ENCODE measurements around the gene PDRG1. TPM values are rescaled to one million over a fixed set of nuclear protein-coding genes. Genes with fewer than 3 reads are reported as not detected.

PDRG1 gene
- total and polyA plus RNA-seq, 7 donors = 7.8 to 37.5 (median 12.9) TPM

DNA sequence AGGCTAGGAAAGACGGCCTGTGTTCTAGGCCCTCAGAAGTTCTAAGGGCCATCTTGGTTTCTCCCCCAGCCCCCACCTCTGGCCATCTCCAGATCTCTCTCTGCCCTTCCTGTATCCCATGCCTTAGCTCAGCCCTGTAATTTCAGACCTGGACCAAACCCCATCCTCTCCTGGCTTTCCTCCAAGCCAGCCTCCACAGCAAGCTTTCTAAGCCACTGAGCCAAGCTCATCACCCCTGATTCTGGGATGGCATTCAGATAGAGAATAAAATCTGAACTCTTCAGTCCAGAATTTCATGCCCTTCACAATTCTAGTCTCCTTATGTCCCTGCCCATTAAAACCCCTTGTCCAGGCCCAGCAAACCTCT is 39.5 kb upstream of the PDRG1 start:
- no peaks in the 10 kb centered on the region for H3K36me3 ChIP-seq (ENCODE audit: insufficient read depth in 1 of 2, low read depth in 1 of 2)
- DNase-seq = no peak
- H3K4me3 ChIP-seq = no peak overlapping the region
- H3K4me1 ChIP-seq = no peaks in the 10 kb centered on the region
- no peak overlapping the region for H3K27ac ChIP-seq
- intact Hi-C loops (cut with DNase I) = no loop called here
- no peaks in the 10 kb centered on the region for H3K9me3 ChIP-seq
- H3K27me3 ChIP-seq (ENCODE audit: insufficient read depth in 3 of 3, low read length in 2 of 3) = peaks cover 0 to 30% (median 8%) of the 10 kb centered on the region in 3 donors
- ATAC-seq = no peak
- WGBS, 3 donors = 16 to 17% methylated on average over 1 of the region's 1 CpG; no CpG with 5 or more reads in 1 of the 3 donors
- TF ChIP-seq, protein P1, sequence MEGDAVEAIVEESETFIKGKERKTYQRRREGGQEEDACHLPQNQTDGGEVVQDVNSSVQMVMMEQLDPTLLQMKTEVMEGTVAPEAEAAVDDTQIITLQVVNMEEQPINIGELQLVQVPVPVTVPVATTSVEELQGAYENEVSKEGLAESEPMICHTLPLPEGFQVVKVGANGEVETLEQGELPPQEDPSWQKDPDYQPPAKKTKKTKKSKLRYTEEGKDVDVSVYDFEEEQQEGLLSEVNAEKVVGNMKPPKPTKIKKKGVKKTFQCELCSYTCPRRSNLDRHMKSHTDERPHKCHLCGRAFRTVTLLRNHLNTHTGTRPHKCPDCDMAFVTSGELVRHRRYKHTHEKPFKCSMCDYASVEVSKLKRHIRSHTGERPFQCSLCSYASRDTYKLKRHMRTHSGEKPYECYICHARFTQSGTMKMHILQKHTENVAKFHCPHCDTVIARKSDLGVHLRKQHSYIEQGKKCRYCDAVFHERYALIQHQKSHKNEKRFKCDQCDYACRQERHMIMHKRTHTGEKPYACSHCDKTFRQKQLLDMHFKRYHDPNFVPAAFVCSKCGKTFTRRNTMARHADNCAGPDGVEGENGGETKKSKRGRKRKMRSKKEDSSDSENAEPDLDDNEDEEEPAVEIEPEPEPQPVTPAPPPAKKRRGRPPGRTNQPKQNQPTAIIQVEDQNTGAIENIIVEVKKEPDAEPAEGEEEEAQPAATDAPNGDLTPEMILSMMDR (IDR thresholded peaks at IDR 0.05) = no peak

DNA sequence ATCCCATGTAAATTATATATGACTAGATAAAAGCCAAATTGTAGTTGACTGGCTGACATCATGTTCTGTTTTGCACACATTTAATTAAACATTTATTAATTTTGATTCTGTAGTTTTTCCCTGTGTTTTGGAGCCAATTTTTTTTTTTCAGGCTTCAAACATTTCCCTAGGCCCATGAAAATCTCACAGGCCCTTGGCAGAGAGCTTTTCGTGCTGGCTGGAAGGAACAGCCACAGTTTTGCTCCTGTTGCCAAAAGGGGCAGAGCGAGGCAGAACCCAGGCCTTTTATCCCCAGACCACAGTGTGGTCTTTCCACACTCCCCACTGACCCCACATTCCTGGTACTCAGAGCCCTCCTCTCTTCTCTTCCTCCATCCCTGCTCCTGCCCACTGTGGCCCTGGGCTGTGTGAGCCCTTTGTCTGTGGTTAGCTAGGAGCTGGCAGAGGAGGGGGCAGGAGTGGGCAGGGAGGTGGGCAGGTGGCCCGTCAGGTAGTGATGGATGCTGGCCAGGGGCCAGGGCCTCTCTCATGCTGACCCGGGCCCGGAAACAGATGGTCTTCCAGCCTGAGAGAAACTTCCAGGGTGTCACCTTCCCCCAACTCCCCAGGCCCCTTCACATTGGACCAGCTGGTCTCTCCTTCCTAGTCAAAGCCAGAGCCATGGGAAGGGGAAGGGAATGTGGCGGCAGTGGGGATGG is 38.9 kb upstream of the PDRG1 start:
- Histone ChIP-seq H3K27me3 (ENCODE audit: insufficient read depth in 3 of 3, low read length in 2 of 3) (peaks cover 0 to 24% (median 5%) of the 10 kb centered on the region in 3 donors), H3K9me3 (no peaks in the 10 kb centered on the region), H3K36me3 (ENCODE audit: insufficient read depth in 1 of 2, low read depth in 1 of 2) (no peaks in the 10 kb centered on the region), H3K27ac (no peak overlapping the region), H3K4me1 (no peaks in the 10 kb centered on the region), H3K4me3 (no peak overlapping the region)
- intact Hi-C loops (cut with DNase I) = no loop called here
- ATAC-seq (no peak), DNase-seq (no peak)
- 26 to 39% (median 38%) methylated on average over 5 to 6 of the region's 6 CpGs for WGBS, 3 donors
- TF ChIP-seq, protein P1 (IDR thresholded peaks at IDR 0.05) = no peak

DNA sequence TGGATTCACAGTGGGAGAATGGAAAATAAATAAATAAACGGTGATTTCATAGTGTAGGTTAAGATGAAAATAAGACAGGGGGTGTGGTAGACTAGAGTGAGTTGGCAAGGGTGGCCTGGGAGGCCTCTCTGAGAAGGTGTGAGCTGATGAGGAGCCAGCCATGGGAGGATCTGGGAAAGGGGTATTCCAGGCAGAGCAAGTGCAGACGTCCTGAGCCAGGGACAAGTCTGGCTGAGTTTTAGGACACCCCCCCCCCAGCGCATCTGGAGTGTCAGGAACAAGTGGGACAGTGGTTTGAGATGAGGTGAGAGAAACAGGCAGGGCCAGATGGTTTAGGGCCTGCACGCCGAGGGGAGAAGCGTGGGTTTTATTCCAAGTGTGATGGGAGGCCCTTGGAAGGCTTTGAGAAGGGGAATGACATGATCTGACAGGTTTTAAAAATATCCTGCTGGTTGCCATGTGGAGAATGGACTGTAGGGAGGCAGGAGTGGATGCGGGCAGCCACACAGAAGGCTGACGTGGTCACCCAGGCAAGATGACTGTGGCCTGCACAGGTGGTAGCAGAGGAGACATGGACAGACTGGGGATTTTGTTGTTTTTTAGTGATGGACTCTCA is 37.3 kb upstream of the PDRG1 start:
- TF ChIP-seq, protein P1 (IDR thresholded peaks at IDR 0.05) = no peak
- Histone ChIP-seq H3K27ac (no peak overlapping the region), H3K36me3 (ENCODE audit: insufficient read depth in 1 of 2, low read depth in 1 of 2) (no peaks in the 10 kb centered on the region), H3K4me1 (no peaks in the 10 kb centered on the region), H3K4me3 (no peak overlapping the region), H3K9me3 (no peaks in the 10 kb centered on the region), H3K27me3 (ENCODE audit: insufficient read depth in 3 of 3, low read length in 2 of 3) (peaks cover 0 to 9% (median 3%) of the 10 kb centered on the region in 3 donors)
- intact Hi-C loops (cut with DNase I) = no loop called here
- DNase-seq (no peak), ATAC-seq (no peak)
- 42 to 61% (median 48%) methylated on average over 8 of the region's 8 CpGs for WGBS, 3 donors

DNA sequence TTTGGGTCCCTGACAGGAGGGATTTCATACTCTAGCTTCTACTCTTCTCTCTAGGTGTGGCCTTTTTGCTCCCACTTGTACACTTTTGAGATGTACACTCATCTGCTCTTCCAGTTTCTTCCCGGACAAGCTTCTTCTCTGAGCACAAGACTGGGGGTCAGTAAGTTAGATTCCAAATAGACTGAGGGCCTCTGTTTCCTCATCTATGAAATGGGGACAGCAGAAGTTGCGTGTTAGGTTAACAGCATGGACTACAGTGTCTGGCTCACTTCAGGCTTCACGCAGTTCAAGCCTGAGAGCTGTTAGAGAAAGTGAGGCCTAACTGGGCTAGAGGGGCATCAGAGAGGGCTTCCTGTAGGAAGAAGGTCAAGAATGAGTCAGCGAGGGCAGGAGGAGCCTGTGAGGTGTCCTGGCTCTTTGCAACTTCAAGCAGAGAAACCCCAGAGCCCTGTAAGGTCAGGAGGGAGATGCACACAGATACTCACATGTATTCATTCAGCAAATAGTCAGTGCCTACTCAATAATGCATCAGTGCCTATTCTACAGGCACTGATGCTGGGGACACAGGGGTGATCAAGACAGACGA is 36.7 kb upstream of the PDRG1 start:
- H3K27ac ChIP-seq = no peak overlapping the region
- TF ChIP-seq, protein P1 (IDR thresholded peaks at IDR 0.05) = no peak
- DNase-seq = no peak
- H3K27me3 ChIP-seq (ENCODE audit: insufficient read depth in 3 of 3, low read length in 2 of 3) = peaks cover 0 to 3% (median 3%) of the 10 kb centered on the region in 3 donors
- ATAC-seq = no peak
- H3K4me3 ChIP-seq = no peak overlapping the region
- intact Hi-C loops (cut with DNase I) = no loop called here
- no peaks in the 10 kb centered on the region for H3K4me1 ChIP-seq
- WGBS, 3 donors = 86 to 91% (median 87%) methylated on average over 5 of the region's 5 CpGs
- no peaks in the 10 kb centered on the region for H3K36me3 ChIP-seq (ENCODE audit: insufficient read depth in 1 of 2, low read depth in 1 of 2)
- no peaks in the 10 kb centered on the region for H3K9me3 ChIP-seq

Data from psoas muscle (tissue), 8 donors.